GM23248 (cell line): ENCODE results near the gene BTN2A1.

Experiments
- EZH2 ChIP-seq: fragments of 200-600 bp; sonication (generic); IDR thresholded peaks from 2 replicates; pipeline ENCODE4 v1.6.1; 2018; ENCODE audit warnings: antibody characterized with exemption, mild to moderate bottlenecking; ENCODE audit not compliant: insufficient read depth, poor library complexity, severe bottlenecking
- EZH2phosphoT487 ChIP-seq: fragments of 200-600 bp; sonication (generic); IDR thresholded peaks from 2 replicates; pipeline ENCODE4 v1.6.1; 2018; ENCODE audit warnings: antibody characterized with exemption, moderate library complexity, mild to moderate bottlenecking, low read depth; ENCODE audit not compliant: insufficient read depth

GRCh38 chr6:26437550-26437949 is 20.2 kb upstream of the BTN2A1 start:
- TF ChIP-seq EZH2phosphoT487 (no peak), EZH2 (no peak)
